Activated naive CD4-positive, alpha-beta T cell treated with anti-CD3 and anti-CD28 coated beads, Interleukin-2, amount 10 ng/mL, durations not matched to agents 5 hours and 36 hours (primary cell): ENCODE results near the gene KIF21B. TPM values are rescaled to one million over a fixed set of nuclear protein-coding genes. Genes with fewer than 3 reads are reported as not detected.

Experiments
- total RNA-seq, 2 experiments: library from RNA; stranded (reverse); gene quantifications; one replicate each; pipeline ENCODE4 v1.2.3, GENCODE V29; 2021

Gene KIF21B
- 100 to 1,000 TPM; 109 to 113 TPM for total RNA-seq

DNA sequence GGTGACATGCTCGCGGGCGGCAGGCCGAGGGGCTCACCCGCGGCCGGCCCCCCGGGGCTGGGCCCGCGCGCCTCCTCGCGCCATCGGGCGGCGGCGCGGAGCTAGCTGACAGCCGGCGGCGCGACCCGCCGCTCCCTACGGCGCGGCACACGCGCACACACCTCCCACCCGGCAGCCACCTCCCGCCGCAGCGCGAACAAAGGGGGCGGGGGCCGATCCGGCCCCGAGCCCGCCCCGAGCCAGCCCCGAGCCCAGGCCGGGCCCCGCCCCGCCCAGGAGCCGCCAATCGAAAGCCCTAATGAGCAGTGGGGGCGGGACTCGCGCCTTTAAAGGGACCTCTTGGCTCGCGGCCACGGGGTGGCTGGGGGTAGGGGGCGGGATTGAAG lies at the start of gene KIF21B:
KIF21B (minus strand) TSS at position 198 of the 386 bp plus-strand sequence. CDS start 331 bp downstream, outside the sequence.

Other genes with a start within 250 kb of the KIF21B start
- gene GPR25, start 150.7 kb downstream of the KIF21B start, total RNA-seq: not detected
- gene INAVA, start 128.8 kb downstream of the KIF21B start, total RNA-seq: not detected
- gene CACNA1S, start 88.7 kb upstream of the KIF21B start, total RNA-seq: not detected
- not detected for gene ASCL5, start 103.5 kb upstream of the KIF21B start, total RNA-seq
- 10 to 100 TPM; 18.2 to 19.7 TPM for gene TMEM9, start 130.8 kb upstream of the KIF21B start, total RNA-seq
- not detected for gene IGFN1, start 167.1 kb upstream of the KIF21B start, total RNA-seq